ENCODE measurements around the gene NCOA3.
A peak's percentile ranks its signal among the peaks of the same experiment; 100 is the strongest.
"Not testable (repeated sequence)": the region's sequence is repeated elsewhere in the genome, so short reads cannot be mapped to it uniquely, and the experiment has no call there.

The NCOA3 gene

DNA sequence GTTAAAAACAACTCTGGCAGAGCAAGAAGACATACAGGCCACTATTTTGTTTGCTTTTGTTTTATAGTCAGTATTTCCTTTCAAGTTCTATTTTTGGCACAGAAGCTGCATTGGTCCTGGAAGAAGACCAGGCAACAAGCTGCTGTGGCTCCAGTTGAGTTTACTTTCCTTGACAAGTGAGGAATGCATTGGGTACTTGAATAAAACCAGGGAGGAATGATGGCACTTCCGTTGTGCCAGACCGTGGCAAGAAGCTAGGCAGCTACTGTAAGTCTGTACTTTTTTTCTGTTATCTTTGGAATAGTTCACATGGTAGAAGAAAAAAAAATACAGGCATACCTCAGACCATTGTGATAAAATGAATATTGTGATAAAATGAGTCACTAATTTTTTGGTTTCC, 66.3 kb downstream of the NCOA3 start:
- DNase-seq: no peak

GRCh38 chr20:47568837-47569410, 67.2 kb downstream of the NCOA3 start:
- DNase-seq: no peak

- DNase-seq: no peak
These were observed 69.7 kb downstream of the NCOA3 start for GRCh38 chr20:47571426-47571825.

- no peak for DNase-seq
These were observed 70.5 kb downstream of the NCOA3 start for GRCh38 chr20:47572105-47572729.

DNA sequence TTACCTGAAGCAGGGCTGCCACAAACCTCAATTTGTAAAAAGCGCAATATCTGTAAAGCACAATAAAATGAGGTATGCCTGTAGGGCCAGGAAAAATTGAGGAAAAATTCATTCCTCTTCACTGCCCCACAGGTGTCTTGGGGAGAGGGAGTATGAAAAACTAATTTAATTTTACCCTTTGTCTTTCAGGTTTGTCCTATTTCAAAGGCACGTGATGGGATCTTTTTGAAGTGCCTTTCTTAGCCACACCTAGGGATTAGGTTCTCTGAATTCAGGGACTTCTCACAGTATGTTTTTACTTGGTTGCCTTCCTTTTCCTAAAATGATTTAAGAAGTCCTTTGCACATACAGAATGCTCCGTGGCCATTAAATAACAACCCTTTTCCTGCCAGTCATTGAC, 71.9 kb downstream of the NCOA3 start:
- no peak for DNase-seq

GRCh38 chr20:47574616-47575364, 73.1 kb downstream of the NCOA3 start:
- peak; percentile 51 for DNase-seq

GRCh38 chr20:47576516-47577033, 74.9 kb downstream of the NCOA3 start:
- peak; percentile 89 for DNase-seq

- DNase-seq: no peak
These were observed 75.6 kb downstream of the NCOA3 start for GRCh38 chr20:47577314-47577713.

DNA sequence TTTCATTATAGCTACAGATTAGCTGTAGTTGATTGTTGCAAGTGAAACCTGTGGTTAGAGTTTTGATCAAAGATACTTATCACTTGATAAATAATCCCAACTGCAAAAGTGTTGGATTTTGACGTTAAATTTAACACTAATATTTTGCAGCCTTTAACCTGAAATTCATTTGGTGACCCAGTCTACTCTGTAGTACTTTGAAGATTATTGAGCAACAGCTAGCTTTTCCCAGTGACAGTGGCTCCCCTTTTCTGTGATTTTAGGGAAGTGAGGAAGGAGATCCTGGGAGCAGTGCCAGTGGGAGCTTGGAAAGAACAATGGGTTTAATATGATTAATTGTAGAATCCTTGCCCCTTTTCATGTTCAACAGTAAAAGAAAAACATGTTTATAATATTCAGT, 76.9 kb downstream of the NCOA3 start:
- no peak for DNase-seq

- DNase-seq: not testable (repeated sequence)
These were observed 79.0 kb downstream of the NCOA3 start for GRCh38 chr20:47580686-47581085.

DNA sequence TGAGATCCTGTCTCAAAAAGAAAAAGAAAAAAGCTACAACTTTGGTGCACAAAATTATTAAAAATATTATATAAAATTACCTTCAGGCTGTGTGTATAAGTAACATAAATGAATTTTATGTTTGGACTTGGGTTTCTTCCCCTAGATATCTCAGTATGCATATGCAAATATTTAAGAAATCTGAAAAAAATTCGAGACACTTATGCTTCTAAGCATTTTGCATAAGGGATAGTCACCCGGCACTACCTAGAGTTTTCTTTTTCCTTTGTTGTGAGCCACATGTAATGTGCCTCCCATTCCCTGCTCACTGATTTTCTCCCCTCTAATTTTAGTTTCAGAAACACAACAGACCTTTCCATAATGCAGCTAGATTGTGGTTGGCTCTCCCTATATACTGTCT, 79.4 kb downstream of the NCOA3 start:
- DNase-seq: no peak

GRCh38 chr20:47583551-47583950, 81.9 kb downstream of the NCOA3 start:
- no peak for DNase-seq

DNA sequence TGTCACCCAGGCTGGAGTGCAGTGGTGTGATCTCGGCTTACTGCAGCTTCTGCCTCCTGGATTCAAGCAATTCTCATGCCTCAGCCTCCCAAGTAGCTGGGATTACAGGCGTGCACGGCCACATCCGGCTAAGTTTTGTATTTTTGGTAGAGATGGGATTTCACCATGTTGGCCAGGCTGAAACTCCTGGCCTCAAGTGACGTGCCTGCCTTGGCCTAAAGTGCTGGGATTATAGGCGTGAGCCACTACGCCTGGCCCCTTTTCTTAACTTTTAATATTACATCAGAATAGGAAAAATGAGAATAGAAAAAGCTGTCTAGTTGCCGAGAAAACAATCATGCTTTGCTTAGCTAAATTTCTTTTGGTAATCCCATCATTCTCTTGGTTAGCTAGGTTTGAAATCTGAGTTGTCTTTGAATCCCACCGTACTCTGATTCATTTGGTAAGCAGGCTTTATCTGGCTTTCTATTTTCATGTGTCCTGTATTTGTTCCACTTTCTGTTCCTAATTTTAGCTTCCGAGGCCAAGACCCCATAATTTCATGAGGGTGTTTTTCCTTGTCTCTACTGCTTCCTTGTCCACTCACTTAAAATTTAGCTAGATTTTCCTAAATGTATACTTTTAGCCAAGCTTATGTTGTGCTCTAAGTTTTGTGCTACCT, 83.5 kb downstream of the NCOA3 start:
- DNase-seq: no peak

- DNase-seq: no peak
These were observed 85.1 kb downstream of the NCOA3 start for GRCh38 chr20:47586649-47587294.

GRCh38 chr20:47588158-47588557, 86.5 kb downstream of the NCOA3 start:
- DNase-seq: no peak

GRCh38 chr20:47591231-47591630, 89.5 kb downstream of the NCOA3 start:
- DNase-seq: no peak

DNA sequence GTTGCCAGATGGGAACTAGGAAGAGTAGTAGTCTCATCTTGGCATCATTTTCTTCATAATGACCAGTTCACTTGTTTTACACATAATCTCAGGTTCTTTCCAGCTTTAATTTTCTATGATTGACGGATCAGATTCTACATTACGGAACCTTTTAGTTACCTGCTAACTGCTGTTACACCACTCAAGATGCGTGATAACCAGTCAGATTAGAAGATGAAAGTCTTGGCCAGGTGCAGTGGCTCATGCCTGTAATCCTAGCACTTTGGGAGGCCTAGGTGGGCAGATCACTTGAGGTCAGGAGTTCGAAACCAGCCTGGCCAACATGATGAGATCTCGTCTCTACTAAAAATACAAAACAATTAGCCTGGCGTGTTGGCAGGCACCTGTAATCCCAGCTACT, 92.5 kb downstream of the NCOA3 start:
- DNase-seq: no peak

GRCh38 chr20:47595138-47595537, 93.5 kb downstream of the NCOA3 start:
- not testable (repeated sequence) for DNase-seq

DNA sequence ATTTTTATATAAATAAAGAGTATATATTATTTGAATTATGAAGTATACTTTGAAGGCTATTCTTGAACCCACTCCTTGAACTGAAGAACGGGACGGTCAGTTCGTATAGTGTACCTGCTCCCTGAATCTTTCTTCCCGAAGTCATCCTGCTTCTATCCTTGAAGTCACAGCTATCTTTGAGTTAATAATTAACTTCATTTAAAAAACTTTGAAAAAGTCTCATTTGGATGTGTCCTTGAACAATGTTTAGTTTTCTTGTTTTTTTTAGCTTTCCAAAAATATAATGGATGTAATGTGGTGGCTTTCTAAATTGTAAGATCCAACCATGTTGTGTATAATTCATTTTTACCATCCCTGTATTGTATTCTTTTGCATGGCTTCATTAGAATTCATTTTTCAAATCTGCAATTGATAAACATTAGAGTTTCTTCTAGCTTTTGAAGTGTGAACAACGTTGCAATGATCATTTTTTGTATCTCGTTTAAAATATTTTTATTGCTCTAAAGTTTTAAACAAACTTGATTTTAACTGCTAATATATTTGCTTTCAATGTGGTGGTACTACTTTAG, 94.4 kb downstream of the NCOA3 start:
- DNase-seq: no peak

- no peak for DNase-seq
These were observed 95.4 kb downstream of the NCOA3 start for GRCh38 chr20:47597090-47597489.

- DNase-seq: no peak
These were observed 97.4 kb downstream of the NCOA3 start for GRCh38 chr20:47598911-47599744.
